GM12865 (cell line): ENCODE data around the gene FOXN3.
A peak's percentile ranks its signal among the peaks of the same experiment; 100 is the strongest.

ENCODE experiments used
- DNase-seq: peaks from one replicate; pipeline ENCODE4 v3.0.0; 2010; ENCODE audit warnings: low read depth
- H3K4me3 ChIP-seq: 2 replicates; pipeline ENCODE4 v1.5.1; 2011; ENCODE audit warnings: mild to moderate bottlenecking, low read depth, low read length, control low read depth
- CTCF ChIP-seq: IDR thresholded peaks from 2 replicates; pipeline ENCODE4 v1.5.1; 2011; ENCODE audit warnings: low read length, control low read depth, low read depth, inconsistent platforms; ENCODE audit not compliant: insufficient read depth; ENCODE audit errors: missing control alignments

The FOXN3 gene

GRCh38 chr14:89356496-89356895 lies 60.5 kb downstream of the FOXN3 start:
- no peak for TF ChIP-seq CTCF
- DNase-seq = no peak
- no peak overlapping the region for H3K4me3 ChIP-seq

GRCh38 chr14:89353766-89354113 lies 63.3 kb downstream of the FOXN3 start:
- no peak for TF ChIP-seq CTCF
- DNase-seq = no peak
- no peak overlapping the region for H3K4me3 ChIP-seq

GRCh38 chr14:89352976-89353765 lies 63.9 kb downstream of the FOXN3 start:
- H3K4me3 ChIP-seq = no peak overlapping the region
- DNase-seq = no peak
- TF ChIP-seq CTCF = no peak

- no peak for TF ChIP-seq CTCF
- peak overlapping the region; percentile 46 for H3K4me3 ChIP-seq
Observed at GRCh38 chr14:89351516-89352404, 65.3 kb downstream of the FOXN3 start.

GRCh38 chr14:89351221-89351515 lies 65.9 kb downstream of the FOXN3 start:
- peak overlapping the region; percentile 46 for H3K4me3 ChIP-seq

More at GRCh38 chr14:89351516-89352404, 65.3 kb downstream of the FOXN3 start:
- DNase-seq = peak; percentile 86

GRCh38 chr14:89350152-89350551 lies 66.9 kb downstream of the FOXN3 start:
- H3K4me3 ChIP-seq = no peak overlapping the region
- DNase-seq = no peak
- no peak for TF ChIP-seq CTCF

More at GRCh38 chr14:89351221-89351515, 65.9 kb downstream of the FOXN3 start:
- no peak for DNase-seq
- no peak for TF ChIP-seq CTCF
